COLO829 (cell line): Measurements from ENCODE around the gene ATG16L2.
"Not testable (repeated sequence)": the region's sequence is repeated elsewhere in the genome, so short reads cannot be mapped to it uniquely, and the experiment has no call there.

Source experiments
- DNase-seq: peaks from one replicate; pipeline ENCODE4 v3.0.0; 2012; ENCODE audit warnings: low spot score

ATG16L2 gene

DNA sequence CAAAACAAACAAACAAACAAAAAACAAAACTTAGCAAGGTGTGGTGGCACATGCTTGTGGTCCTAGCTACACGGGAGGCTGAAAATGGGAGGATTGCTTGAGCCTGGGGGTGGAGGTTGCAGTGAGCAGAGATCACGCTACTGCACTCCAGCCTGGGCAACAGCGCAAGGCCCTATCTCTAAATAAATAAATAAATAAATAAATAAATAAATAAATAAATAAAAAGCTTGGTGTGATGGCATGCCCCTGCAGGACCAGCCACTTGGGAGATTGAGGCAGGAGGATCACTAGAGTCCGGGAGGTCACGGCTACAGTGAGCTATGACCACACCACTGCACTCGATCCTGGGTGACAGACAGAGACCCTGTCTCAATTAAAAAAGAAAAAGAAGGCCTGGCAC, 11.4 kb upstream of the ATG16L2 start:
- no peak for DNase-seq

DNA sequence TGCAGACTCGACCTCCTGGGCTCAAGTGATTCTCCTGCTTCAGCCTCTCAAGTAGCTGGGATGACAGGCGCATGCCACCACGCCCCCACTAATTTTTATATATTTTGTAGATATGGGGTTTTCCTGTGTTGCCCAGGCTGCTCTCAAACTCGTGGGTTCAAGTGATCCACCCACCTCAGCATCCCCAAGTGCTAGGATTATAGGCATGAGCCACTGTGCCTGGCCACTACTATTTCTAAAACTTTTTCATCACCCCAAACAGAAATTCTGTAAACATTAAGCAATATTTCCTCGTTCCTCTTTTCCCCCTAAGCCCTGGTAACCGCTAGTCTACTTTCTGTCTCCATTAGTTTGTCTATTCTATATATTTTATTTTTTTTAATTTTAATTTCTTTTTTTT, 9.0 kb upstream of the ATG16L2 start:
- DNase-seq = no peak

DNA sequence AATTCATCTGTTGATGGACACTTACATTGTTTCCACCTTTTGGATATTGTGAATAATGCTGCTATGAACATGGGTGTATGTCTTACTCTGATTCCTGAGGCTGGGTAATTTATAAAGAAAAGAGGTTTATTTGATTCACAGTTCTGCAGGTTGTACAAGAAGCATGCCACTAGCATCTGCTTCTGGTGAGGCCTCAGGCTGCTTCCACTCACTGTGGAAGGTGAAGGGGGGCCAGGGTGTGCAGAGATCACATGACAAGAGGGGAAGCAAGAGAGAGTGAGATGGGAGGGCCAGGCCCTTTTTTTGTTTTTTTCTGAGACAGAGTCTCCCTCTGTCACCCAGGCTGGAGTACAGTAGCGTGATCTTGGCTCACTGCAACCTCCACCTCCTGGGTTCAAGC, 7.8 kb upstream of the ATG16L2 start:
- DNase-seq = not testable (repeated sequence)

DNA sequence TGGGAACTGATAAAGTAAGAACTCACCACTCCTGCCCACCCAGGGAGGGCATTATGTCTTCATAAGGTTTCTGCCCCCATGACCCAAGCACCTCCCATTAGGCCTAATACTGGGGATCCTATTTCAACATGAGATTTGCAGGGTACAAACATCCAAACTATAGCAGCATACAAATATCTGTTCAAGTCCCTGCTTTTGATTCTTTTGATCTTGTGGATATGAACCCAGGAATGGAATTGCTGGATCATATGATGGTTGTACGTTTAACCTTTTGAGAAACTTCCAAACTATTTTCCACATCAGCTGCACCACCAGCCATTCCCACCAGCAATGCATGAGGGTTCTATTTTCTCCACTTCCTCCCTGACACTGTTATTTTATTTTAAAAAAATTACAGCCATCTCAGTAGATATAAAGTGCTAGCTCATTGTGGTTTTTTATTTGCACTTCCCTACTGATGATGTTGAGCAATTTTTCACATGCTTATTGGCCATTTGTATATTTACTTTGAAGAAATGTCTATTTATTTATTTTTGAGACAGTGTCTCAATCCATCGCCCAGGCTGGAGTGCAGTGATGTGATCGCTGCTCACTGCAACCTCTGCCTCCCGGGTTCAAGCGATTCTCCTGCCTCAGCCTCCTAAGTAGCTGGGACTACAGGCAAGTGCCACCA, 7.1 kb upstream of the ATG16L2 start:
- DNase-seq = no peak

DNA sequence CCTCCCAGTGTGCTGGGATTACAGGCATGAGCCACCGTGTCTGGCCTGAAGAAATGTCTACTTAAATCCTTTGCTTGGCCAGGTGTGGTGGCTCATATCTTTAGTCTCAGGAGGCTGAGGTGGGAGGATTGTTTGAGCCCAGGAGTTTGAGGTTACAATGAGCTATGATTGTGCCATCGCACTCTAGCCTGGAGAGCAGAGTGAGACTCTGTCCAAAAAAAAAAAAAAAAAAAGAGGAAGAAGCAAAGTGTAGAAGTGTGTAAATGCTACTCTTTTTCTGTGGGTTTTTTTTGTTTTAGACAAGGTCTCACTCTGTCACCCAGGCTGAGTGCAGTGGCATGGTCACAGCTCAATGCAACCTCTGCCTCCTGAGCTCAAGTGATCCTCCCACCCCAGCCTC, 6.4 kb upstream of the ATG16L2 start:
- no peak for DNase-seq

DNA sequence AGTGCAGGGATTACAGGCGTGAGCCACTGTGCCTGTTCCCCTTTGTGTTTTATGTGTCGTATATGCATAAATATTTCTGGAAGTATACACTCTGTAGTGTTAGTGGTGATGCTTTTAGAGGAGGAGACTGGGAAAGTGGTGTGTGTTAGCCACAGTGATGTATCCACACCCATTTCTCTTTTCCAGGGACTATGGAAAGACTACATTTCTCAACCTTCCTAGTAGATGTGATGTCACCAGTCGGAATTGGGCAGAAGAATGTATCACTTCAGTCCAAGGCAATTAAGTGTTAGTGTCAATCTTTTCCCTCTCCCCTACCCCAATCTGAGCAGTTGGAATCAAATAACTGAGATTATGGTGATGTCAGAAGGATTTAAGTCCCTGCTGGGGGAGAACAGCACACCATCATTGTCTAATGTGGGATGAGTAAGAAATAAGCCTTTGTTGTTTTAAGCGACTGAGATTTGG, 5.8 kb upstream of the ATG16L2 start:
- no peak for DNase-seq

DNA sequence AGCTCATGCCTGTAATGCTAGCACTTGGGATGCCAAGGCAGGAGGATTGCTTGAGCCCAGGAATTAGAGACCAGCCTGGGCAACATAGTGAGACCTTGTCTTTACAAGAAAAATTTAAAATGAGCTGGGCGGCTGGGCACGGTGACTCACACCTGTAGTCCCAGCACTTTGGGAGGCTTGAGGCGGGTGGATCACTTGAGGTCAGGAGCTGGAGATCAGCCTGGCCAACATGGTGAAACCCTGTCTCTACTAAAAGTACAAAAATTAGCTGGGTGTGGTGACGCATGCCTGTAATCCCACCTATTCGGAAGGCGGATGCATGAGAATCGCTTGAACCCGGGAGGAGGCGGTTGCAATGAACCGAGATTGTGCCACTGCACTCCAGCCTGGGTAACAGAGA, 2.5 kb upstream of the ATG16L2 start:
- not testable (repeated sequence) for DNase-seq

DNA sequence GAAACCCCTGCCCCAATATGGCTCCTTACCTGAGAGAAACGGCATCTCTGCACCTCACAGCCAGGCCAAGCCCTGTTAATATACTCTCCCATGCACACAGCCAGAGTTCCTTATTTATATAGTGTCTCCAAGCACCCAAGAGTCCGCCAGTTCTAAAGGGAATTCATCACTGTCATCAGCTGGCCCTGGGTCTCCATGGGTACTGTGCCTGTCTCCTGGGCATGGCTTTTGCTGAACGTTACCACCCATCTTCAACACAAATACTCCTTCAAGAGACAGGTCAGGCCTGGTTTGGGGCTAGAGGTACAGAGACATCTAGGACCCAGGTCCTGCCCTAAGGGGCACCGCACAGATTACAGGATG, 1.6 kb upstream of the ATG16L2 start:
- DNase-seq = no peak

DNA sequence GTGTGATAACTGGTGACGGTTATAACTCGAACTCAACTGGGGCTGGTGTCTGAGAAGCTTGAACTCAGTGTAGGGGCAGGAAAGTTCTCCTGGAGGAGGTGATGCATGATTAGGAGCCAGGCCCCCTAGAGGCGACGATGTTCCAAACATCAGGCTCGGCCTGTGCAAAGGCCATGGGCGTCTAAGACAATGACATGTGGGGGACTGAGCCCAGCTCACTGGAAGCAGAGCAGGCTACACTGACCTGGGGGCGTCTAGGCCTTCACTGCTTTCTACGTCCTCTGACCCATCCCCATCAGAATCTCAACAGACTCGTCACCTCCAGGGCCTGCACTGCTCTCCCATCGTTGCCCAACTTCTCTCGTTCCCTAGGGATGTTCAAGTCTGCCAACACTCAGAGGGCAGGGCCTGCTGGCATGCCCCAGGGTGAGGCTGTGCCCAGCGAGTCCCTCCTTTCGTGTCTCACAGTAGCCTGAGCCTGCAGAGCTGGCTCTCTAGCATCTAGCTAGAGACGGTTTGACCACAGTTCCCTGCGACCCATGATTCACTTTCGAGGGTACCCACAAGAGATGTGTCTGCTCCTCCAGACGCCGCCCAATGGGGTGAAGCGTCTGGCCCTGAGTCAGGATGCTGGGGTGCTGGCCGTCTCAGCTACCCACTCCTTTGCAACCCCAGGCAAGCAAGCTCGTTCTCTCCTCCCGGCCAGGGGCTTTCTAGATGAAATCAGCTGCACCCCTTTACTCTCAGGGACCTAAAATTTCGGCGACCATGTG, 1.1 kb upstream of the ATG16L2 start:
- DNase-seq = peak; percentile 54

DNA sequence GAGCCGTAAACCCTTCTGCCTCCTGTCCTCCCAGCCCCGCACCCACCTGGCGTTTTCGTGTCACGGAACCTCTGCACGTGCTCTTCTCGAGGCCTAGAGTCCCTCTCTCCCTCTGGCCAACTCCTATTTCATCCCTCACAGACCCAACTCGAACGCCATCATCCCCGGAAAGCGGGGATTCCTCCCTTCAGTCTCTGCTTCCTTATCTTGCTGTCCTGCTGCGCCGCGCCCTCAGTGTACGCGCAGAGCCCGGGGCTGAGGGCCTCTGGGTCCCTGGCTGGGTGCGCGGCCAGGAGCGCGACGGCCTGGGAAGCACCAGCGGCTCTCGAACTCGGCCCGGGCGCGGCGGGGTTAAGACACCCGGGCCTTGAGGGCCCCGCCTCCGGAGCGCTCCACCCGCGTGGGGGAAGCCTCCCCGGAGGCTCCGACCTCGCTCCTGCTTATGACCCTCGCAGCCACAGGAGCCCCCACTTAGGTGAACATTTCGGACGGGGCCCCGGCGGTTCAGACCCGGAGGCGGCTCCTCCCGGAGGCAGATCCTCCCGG, 398 bp upstream of the ATG16L2 start:
- peak; percentile 60 for DNase-seq

DNA sequence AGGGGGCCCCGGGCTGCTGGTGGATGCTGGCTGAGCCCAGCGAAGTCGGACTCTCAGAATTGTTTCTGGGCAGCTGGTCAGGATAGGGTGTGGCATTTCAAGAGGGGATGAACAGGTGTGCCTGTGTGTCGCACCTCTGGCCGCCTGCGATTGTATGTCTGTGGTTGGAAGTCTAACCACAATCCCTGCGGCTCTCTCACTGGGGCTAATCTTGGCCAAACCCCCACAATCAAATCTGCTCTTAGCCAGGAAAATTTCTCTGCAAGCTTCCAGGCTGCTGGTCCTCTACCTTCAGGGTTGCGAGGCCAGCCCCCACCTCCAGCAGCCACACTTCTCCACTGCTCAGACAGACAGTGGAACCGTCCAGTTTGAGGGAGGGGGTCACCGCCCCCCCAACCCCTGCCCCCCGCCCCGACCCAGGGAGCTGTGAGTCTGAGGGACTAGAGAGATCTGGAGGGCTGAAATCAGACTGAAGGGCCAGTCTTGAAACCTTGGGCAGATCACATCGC, 953 bp downstream of the ATG16L2 start:
- no peak for DNase-seq

DNA sequence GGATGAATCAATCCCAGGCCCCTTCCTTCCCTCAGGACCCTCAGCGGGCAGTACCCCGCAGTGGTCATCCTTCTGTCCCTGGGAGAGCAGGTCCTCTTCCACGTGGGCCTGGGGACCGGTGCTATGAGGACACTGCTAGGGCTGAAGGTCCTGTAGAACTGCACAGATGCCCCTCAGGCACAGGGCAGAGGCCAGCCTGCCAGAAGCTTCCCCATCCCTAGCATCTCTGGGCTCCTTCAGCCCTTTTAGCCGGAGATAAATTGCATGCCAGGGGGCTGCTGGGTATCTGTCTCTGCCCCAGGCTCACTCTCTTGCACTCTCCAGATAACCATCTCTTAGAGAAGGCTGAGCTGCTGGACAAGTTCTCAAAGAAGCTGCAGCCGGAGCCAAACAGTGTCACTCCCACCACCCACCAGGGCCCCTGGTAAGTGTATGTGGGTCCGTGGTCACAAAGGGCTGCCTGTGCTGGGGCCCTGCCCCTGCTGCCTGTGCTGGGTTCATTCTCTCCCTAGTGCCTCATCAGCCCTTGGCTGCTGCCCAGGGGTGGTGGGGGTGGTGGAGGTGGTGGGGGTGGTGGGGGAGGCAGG, 2.3 kb downstream of the ATG16L2 start:
- DNase-seq = no peak

DNA sequence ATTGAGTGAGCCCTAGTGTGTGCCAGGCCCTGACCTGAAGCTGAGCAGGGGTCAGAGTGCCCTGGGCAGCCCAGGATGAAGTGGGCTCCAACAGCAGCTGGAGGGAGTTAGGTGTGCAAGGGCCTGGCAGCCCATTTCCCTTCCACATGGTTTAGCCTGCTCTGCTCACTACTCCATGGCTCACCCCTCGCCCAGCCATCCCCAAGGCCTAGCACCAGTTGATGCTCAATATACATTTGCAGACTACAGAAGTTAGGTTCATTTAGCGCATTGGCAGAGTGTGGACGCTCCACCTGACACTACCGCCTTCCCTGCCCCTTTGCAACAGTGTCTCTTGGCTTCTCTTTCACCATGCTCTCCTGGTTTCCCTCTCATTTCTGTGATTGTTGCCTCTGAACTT, 3.8 kb downstream of the ATG16L2 start:
- no peak for DNase-seq

DNA sequence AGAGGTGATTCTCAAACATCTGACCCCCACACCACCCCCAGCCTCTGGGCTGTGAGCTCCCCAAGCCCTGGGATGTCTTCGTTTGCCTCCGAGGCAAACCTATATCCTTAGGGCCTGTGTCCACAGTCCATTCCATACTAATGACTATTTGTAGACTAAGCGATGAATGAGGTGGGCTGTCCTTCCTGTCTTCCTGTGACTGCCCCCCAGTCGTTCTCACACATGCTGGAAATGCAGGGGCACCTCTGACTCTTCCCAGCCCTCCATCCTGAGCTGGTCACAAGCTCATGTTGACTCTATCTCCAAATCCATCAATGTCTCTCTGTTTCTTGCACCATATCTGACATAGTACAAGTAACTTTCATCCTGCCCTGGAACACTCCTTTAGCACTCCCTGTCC, 4.8 kb downstream of the ATG16L2 start:
- no peak for DNase-seq

DNA sequence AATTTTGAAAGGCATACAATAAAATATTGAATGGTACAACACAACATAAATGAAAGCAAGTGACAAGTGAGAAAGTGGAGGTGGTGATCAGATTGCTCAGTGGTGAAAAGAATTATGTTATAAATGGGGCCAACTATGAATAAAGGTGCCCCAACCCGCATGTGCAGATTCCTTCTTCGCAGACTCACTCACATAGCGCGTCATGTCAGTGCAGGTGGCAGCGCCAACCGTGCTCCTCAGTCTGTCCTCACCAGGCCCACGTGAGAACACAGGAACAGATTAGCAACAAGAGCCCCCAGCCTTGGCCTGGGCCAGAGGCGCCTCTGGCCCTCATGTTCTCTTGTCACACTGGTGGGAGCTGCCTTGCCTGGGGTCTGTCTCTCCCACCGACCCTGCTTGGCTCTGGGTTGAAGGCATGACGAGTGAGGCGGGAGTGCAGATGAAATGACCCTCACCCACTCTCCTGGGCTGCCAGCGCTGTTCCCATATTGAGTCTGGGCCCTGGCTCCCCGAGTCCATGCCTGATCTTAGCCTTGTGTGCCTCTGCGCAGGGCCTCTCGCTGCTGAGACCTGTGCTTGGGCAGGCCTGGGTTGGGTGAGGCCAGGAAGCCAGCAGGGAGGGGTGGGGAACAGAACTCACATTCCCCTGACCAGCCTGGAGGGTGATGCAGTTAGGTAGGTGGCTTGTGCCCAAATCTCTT, 6.4 kb downstream of the ATG16L2 start:
- no peak for DNase-seq

DNA sequence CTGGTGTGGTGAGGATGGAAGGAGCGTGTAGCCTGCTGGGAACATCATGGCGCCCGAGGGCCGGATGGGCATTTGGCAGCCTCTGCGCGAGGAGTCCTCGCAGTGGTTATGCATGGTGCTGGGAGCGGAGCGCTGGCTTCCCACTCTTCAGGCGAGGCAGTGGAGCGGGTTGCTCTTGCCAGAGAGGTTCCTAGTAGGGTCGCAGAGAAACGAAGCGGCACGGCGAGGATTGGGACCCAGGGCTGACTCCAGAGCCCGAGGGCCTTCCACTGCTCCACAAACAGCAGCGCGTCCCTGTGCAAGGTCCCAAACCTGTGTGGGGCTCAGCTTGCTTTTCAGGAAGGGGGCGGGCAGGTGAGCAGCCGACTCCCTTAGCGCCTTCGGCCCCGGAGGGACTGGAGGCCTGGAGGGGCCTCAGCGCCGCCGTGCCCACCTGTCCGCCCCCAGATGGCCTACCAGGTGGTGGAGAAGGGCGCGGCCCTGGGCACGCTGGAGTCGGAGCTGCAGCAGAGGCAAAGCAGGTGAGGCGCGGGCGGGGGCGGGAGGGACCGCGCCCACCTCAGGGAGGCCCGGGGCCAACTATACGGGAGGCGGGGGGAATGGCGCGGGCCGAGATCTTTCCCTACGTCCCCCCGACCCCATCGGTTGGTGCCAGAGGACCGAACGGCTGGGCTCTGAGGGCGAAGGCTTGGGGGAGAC, 7.2 kb downstream of the ATG16L2 start:
- DNase-seq = no peak

DNA sequence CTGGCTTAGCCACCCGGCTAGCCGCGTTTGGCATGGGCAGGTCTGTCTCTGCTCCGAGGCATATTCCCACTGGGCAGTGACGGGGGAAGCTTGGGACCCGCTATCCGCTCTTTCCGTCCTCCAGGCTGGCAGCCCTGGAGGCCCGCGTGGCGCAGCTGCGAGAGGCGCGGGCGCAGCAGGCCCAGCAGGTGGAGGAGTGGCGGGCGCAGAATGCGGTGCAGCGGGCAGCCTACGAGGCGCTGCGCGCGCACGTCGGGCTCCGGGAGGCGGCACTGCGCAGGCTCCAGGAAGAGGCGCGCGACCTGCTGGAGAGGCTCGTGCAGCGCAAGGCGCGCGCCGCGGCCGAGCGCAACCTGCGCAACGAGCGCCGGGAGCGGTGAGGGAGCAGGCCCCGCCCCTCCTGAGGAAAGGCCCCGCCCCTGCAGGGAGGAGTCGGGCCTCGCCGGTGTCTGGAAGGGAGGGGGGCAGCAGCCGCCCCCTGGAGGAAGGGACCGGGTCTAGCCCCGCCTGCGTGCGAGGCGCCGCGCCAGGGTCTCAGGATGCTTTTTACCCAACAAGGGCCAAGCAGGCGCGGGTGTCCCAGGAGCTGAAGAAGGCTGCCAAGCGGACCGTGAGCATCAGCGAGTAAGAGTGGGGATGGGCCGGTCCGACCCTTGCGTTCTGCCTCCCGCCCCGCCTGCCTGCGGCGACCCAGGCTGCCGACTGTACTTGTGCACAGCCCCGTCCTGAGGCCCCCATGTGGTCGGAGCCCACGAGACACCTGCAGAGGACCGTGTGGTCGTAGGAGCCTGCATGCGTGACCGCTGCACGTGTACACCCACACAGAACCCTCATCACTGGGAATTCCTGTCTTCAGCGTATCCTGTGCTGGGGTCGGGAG, 7.9 kb downstream of the ATG16L2 start:
- peak; percentile 87 for DNase-seq

DNA sequence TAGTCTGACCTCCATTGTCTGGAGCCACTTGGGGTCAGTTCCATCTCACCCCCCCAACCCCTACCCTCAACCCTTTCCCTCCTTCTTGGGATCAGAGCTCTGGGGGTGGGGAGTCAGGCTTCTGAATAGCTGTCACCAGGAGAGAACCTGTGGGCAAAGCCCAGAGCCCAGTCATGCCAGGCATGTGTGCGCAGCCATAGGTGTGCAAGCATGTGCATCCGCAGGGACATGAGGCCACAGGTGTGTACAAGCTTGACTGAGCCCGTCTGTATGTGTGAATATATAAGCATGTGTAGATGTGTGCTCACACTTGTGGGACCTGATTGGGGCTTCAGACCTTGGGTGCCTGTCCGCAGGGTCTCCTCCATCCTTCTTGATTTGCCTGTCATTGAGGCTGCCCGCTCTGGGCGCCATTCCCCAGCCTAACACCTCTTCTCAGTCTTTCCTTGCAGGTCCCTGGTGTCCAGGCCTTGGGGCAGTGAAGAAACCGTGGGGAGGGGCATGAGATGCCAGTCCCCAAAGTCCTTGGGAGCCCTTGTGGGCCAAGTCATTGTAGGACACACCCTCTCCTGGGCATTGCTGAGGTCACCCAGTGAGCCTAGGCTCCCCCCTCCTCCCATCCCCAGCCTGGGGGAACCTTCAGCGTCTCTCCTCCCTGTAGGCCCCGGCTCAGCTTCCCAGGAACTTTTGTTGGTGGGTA, 9.0 kb downstream of the ATG16L2 start:
- DNase-seq = no peak

DNA sequence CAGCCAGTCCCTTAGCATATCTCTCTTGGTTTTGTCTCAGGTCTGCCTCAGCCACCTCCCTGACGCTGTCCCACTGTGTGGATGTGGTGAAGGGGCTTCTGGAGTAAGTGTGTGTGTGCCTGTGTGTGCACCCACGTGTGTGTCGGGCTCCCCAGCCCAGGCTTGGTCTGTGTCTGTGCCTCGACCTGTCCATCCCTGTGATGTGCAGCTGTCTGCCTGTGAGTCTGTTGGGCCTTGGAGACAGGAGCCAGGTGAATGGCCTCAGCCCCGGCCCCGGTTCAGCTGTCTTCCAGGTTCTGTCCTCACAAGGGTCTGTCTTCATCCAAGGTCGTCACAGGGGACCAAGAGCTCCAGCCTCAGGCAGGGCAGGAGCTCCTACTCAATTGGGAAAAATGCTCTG, 9.8 kb downstream of the ATG16L2 start:
- no peak for DNase-seq
